Measurements from ENCODE around the gene TAS2R31. TPM values are rescaled to one million over a fixed set of nuclear protein-coding genes. Genes with fewer than 3 reads are reported as not detected.

The TAS2R31 gene
- total and polyA plus RNA-seq, 2 donors (not counting 1 experiment from before 2014, with no cell fraction given): 0.86 to 5.7 TPM

DNA sequence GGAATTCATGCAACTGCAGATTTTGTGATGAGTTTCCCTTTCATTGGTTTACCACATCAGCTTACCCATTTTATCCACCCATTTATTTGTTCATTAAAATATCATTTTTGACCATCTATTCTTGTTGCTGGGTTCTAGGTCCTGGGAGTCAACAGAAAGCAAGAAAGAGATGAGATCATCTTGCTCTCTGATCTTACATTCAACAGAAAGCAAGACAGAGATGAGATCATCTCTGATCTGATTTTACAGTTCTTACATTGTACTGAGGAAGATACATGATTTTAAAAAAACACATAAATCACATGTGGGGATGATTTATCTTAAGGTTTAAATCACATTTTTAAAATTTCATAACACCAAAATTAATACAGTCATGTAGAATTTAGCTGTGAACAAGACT lies 28.6 kb upstream of the TAS2R31 start:
- Mint-ChIP-seq H3K9me3 (ENCODE audit: insufficient read depth) (no peaks in the 10 kb centered on the region), H3K27ac (no peak overlapping the region), H3K4me1 (no peaks in the 10 kb centered on the region), H3K4me3 (no peak overlapping the region), H3K27me3 (no peaks in the 10 kb centered on the region)
- Histone ChIP-seq H3K27ac (ENCODE audit: low read length in 2 of 2) (no peak overlapping the region), H4K20me1 (ENCODE audit: control insufficient read depth, insufficient read depth, low read length, poor library complexity, severe bottlenecking) (no peaks in the 10 kb centered on the region), H3K4me2 (replicated peaks; ENCODE audit: low read depth, low read length, poor library complexity, severe bottlenecking) (no peak overlapping the region), H3K27me3 (replicated peaks in 1 of 4; ENCODE audit: control extremely low read depth in 1 of 4, control insufficient read depth in 3 of 4, insufficient read depth in 4 of 4, low read length in 3 of 4) (no peaks in the 10 kb centered on the region), H3K36me3 (replicated peaks in 1 of 2; ENCODE audit: control extremely low read depth in 1 of 2, control insufficient read depth in 1 of 2, extremely low read depth in 1 of 2, insufficient read depth in 2 of 2, low read length in 1 of 2) (no peaks in the 10 kb centered on the region), H2AFZ (ENCODE audit: insufficient read depth, low read depth, low read length, poor library complexity, severe bottlenecking) (no peak overlapping the region), H3K9ac (ENCODE audit: low read length) (no peak overlapping the region), H3K79me2 (ENCODE audit: control insufficient read depth, insufficient read depth, low read length) (peaks cover 21% of the 10 kb centered on the region), H3K4me3 (ENCODE audit: control extremely low read depth in 1 of 5, extremely low read depth in 1 of 5, insufficient read depth in 1 of 5, low read depth in 2 of 5, low read length in 4 of 5) (no peak overlapping the region), H3K4me1 (ENCODE audit: control insufficient read depth in 2 of 2, insufficient read depth in 2 of 2, low read length in 2 of 2) (no peaks in the 10 kb centered on the region), H3K9me3 (ENCODE audit: control extremely low read depth in 1 of 3, control insufficient read depth in 2 of 3, insufficient read depth in 1 of 3, low read length in 2 of 3) (no peaks in the 10 kb centered on the region)
- CTCF ChIA-PET: no interaction called here
- DNase-seq: no peak
- TF ChIP-seq EZH2 (IDR thresholded peaks at IDR 0.05; ENCODE audit: borderline replicate concordance, insufficient read depth, low read depth, low read length, poor library complexity, severe bottlenecking): no peak
- TF ChIP-seq, protein P1, sequence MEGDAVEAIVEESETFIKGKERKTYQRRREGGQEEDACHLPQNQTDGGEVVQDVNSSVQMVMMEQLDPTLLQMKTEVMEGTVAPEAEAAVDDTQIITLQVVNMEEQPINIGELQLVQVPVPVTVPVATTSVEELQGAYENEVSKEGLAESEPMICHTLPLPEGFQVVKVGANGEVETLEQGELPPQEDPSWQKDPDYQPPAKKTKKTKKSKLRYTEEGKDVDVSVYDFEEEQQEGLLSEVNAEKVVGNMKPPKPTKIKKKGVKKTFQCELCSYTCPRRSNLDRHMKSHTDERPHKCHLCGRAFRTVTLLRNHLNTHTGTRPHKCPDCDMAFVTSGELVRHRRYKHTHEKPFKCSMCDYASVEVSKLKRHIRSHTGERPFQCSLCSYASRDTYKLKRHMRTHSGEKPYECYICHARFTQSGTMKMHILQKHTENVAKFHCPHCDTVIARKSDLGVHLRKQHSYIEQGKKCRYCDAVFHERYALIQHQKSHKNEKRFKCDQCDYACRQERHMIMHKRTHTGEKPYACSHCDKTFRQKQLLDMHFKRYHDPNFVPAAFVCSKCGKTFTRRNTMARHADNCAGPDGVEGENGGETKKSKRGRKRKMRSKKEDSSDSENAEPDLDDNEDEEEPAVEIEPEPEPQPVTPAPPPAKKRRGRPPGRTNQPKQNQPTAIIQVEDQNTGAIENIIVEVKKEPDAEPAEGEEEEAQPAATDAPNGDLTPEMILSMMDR (IDR thresholded peaks at IDR 0.05): no peak
- POLR2A ChIA-PET: no interaction called here
- ATAC-seq (ENCODE audit: low read depth): no peak
- intact Hi-C loops (cut with micrococcal nuclease): no loop called here

DNA sequence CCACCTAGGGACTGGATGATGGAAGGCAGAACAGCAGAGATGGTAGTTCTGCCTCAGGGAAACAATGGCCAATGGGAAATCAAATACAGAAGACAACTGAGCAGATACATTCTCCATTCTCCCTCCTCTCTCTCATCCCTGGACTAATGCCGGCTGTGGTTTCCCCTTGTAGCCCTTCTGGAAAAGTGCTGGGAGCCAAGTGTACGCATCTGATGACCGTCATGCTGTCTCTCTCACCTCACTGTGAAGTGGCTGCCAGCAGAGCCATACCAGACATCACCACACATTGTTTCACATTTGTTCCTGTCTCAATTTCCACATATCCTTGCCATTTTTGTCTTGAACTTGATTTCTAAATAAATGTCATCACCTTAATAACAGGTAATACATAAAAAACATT lies 27.8 kb upstream of the TAS2R31 start:
- H3K27ac ChIP-seq (ENCODE audit: low read length in 2 of 2): no peak overlapping the region
- H3K4me2 ChIP-seq (replicated peaks; ENCODE audit: low read depth, low read length, poor library complexity, severe bottlenecking): no peak overlapping the region
- no peaks in the 10 kb centered on the region for H4K20me1 ChIP-seq (ENCODE audit: control insufficient read depth, insufficient read depth, low read length, poor library complexity, severe bottlenecking)
- no peak overlapping the region for H3K4me3 ChIP-seq (ENCODE audit: control extremely low read depth in 1 of 5, extremely low read depth in 1 of 5, insufficient read depth in 1 of 5, low read depth in 2 of 5, low read length in 4 of 5)
- ATAC-seq (ENCODE audit: low read depth): no peak
- Mint-ChIP-seq H3K4me1 (no peaks in the 10 kb centered on the region), H3K9me3 (ENCODE audit: insufficient read depth) (no peaks in the 10 kb centered on the region), H3K4me3 (no peak overlapping the region), H3K27me3 (no peaks in the 10 kb centered on the region), H3K27ac (no peak overlapping the region)
- ChIA-PET POLR2A (no interaction called here), CTCF (no interaction called here)
- intact Hi-C loops (cut with micrococcal nuclease): no loop called here
- peaks cover 21% of the 10 kb centered on the region for H3K79me2 ChIP-seq (ENCODE audit: control insufficient read depth, insufficient read depth, low read length)
- TF ChIP-seq EZH2 (IDR thresholded peaks at IDR 0.05; ENCODE audit: borderline replicate concordance, insufficient read depth, low read depth, low read length, poor library complexity, severe bottlenecking): no peak
- TF ChIP-seq, protein P1 (IDR thresholded peaks at IDR 0.05): no peak
- H3K9me3 ChIP-seq (ENCODE audit: control extremely low read depth in 1 of 3, control insufficient read depth in 2 of 3, insufficient read depth in 1 of 3, low read length in 2 of 3): no peaks in the 10 kb centered on the region
- WGBS (ENCODE audit: insufficient coverage): 97% methylated on average over 3 of the region's 3 CpGs
- no peak overlapping the region for H3K9ac ChIP-seq (ENCODE audit: low read length)
- no peak for DNase-seq
- H3K4me1 ChIP-seq (ENCODE audit: control insufficient read depth in 2 of 2, insufficient read depth in 2 of 2, low read length in 2 of 2): no peaks in the 10 kb centered on the region
- no peaks in the 10 kb centered on the region for H3K27me3 ChIP-seq (replicated peaks in 1 of 4; ENCODE audit: control extremely low read depth in 1 of 4, control insufficient read depth in 3 of 4, insufficient read depth in 4 of 4, low read length in 3 of 4)
- no peak overlapping the region for H2AFZ ChIP-seq (ENCODE audit: insufficient read depth, low read depth, low read length, poor library complexity, severe bottlenecking)
- H3K36me3 ChIP-seq (replicated peaks in 1 of 2; ENCODE audit: control extremely low read depth in 1 of 2, control insufficient read depth in 1 of 2, extremely low read depth in 1 of 2, insufficient read depth in 2 of 2, low read length in 1 of 2): no peaks in the 10 kb centered on the region

All from B cell (primary cell).